ENCODE measurements around the gene COQ8A.
"Not testable (repeated sequence)": the region's sequence is repeated elsewhere in the genome, so short reads cannot be mapped to it uniquely, and the experiment has no call there.

COQ8A gene

GRCh38 chr1:226991920-226992319 is 51.8 kb downstream of the COQ8A start:
- no peak for DNase-seq (ENCODE audit: insufficient read length)
- no peak for FAIRE-seq
- TF ChIP-seq TAF1 (IDR thresholded peaks at IDR 0.05; ENCODE audit: borderline replicate concordance, low read depth, low read length): no peak
- TF ChIP-seq POLR2AphosphoS5 (IDR thresholded peaks at IDR 0.05; ENCODE audit: low read depth, low read length): no peak
- TF ChIP-seq POLR2A (IDR thresholded peaks at IDR 0.05; ENCODE audit: low read depth, low read length): no peak

- no peak for FAIRE-seq
- DNase-seq (ENCODE audit: insufficient read length): no peak
- TF ChIP-seq POLR2A (IDR thresholded peaks at IDR 0.05; ENCODE audit: low read depth, low read length): no peak
- TF ChIP-seq TAF1 (IDR thresholded peaks at IDR 0.05; ENCODE audit: borderline replicate concordance, low read depth, low read length): no peak
- no peak for TF ChIP-seq POLR2AphosphoS5 (IDR thresholded peaks at IDR 0.05; ENCODE audit: low read depth, low read length)
Measured at GRCh38 chr1:226993814-226994585, 53.9 kb downstream of the COQ8A start.

DNA sequence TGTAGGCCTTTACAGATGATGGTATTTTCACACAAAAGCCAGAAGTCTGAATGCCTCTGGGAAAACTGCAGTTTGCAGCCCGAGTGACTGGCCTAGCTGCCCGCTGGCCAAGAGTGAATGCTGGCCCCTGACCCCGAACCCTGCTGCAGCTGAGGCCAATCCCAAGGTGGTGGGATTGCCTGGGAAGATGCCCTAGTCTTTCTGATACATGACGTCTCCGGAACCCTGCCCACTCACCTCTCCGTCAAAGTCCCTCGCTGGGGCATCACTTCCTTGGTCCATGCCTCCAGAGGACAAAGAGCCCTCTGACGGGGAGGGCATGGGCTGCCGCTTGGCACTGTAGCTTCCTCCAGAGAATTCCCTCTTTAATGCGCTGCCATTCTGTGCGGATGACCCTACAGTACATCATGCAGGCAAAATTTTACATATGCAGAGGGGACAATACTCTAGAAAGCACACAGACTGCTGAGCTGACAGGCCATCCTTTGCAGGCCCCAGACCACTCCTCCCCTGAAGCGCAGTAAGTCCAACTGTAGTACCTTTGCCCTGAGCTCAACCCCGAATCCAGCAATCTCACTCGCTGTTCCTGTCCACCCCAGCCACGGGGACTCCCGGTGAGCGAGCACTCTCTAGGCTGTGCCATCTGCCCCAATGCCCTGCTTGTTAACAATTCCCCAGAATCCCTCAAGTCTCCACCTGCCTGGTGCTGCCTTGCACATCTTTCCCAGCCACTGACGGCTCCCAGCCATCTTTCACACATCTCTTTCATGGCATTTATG is 54.7 kb downstream of the COQ8A start:
- TF ChIP-seq TAF1 (IDR thresholded peaks at IDR 0.05; ENCODE audit: borderline replicate concordance, low read depth, low read length) (no peak), POLR2A (IDR thresholded peaks at IDR 0.05; ENCODE audit: low read depth, low read length) (no peak), POLR2AphosphoS5 (IDR thresholded peaks at IDR 0.05; ENCODE audit: low read depth, low read length) (no peak)
- FAIRE-seq: peak; percentile 87
- no peak for DNase-seq (ENCODE audit: insufficient read length)

DNA sequence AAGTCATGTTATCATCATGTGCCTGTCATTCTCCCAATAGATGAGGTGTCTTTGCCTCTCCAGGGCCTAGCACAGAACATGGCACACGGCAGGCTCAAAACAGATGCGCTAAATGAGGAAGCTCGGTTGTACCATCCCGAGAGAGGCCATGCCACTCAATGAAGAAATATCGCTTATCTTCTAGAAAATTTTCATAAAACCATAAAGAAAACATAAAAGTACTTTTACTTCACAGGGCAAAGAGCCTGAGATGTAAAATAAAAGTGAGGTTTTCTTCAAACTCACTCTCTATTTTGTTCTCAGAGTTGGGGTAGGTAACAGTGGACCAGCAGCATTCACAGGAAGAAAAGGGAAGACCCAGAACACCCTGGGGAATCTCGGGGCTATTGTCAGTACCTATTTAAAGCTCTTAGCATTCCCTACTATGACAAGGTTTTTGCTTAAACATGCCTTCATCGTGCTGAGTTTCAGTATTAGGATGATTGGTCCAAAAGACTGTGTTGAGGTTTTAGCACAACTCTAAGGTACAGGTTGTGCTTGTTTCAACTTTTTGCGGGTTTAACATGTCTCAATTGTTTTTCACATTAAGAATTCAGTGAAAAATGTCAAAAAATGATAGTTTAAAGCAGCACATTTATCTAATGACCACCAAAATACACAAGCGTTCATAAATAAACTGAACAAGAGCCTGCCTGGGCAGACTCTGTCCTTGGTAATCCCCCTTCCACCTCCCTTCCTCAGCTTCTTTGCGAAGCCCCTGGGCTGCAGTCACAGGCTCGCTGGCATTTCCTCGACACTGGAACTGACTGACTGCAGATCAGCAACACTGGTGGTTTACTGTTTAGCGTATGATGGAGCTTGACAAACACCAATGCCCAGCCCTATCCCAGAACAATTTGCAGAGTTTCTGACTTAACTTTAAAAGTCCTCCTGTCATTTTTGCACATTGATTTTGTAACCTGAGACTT is 55.6 kb downstream of the COQ8A start:
- no peak for FAIRE-seq
- no peak for DNase-seq (ENCODE audit: insufficient read length)
- TF ChIP-seq POLR2AphosphoS5 (IDR thresholded peaks at IDR 0.05; ENCODE audit: low read depth, low read length) (no peak), TAF1 (IDR thresholded peaks at IDR 0.05; ENCODE audit: borderline replicate concordance, low read depth, low read length) (no peak), POLR2A (IDR thresholded peaks at IDR 0.05; ENCODE audit: low read depth, low read length) (no peak)

DNA sequence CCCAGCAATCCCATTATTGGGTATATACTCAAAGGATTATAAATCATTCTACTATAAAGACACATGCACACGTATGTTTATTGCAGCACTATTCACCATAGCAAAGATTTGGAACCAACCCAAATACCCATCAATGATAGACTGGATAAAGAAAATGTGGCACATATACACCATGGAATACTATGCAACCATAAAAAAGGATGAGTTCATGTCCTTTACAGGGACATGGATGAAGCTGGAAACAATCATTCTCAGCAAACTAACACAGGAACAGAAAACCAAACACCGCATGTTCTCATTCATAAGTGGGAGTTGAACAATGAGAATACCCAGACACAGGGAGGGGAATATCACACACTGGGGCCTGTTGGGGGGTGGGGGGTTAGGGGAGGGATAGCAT is 59.5 kb downstream of the COQ8A start:
- not testable (repeated sequence) for DNase-seq (ENCODE audit: insufficient read length); FAIRE-seq

GRCh38 chr1:227002531-227003049 is 62.5 kb downstream of the COQ8A start:
- no peak for TF ChIP-seq TAF1 (IDR thresholded peaks at IDR 0.05; ENCODE audit: borderline replicate concordance, low read depth, low read length)
- no peak for TF ChIP-seq POLR2A (IDR thresholded peaks at IDR 0.05; ENCODE audit: low read depth, low read length)
- TF ChIP-seq POLR2AphosphoS5 (IDR thresholded peaks at IDR 0.05; ENCODE audit: low read depth, low read length): no peak
- DNase-seq (ENCODE audit: insufficient read length): no peak
- FAIRE-seq: no peak

DNA sequence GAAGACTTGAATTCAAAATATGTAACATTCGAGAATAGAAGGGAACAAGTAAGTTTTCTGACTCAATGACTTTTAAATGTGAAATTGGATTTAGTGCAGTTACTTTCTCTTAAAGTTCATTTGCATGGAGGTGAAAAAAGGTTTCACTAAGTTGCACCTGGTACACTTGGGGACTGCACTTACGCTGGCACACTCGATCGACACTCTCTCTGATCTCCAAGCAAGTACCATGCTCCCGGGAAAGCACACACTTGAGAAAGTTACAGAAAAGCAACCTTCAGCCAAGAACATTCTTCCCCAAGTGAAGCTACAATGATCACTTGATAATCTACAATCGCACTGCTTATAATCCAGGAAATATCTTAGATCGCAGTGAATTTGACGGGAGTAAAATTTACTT is 63.1 kb downstream of the COQ8A start:
- TF ChIP-seq POLR2A (IDR thresholded peaks at IDR 0.05; ENCODE audit: low read depth, low read length) (no peak), POLR2AphosphoS5 (IDR thresholded peaks at IDR 0.05; ENCODE audit: low read depth, low read length) (no peak), TAF1 (IDR thresholded peaks at IDR 0.05; ENCODE audit: borderline replicate concordance, low read depth, low read length) (no peak)
- DNase-seq (ENCODE audit: insufficient read length): no peak
- no peak for FAIRE-seq

- FAIRE-seq: no peak
- TF ChIP-seq TAF1 (IDR thresholded peaks at IDR 0.05; ENCODE audit: borderline replicate concordance, low read depth, low read length) (no peak), POLR2AphosphoS5 (IDR thresholded peaks at IDR 0.05; ENCODE audit: low read depth, low read length) (no peak), POLR2A (IDR thresholded peaks at IDR 0.05; ENCODE audit: low read depth, low read length) (no peak)
Measured at GRCh38 chr1:227004796-227005195, 64.7 kb downstream of the COQ8A start.

GRCh38 chr1:227006226-227006796 is 66.2 kb downstream of the COQ8A start:
- TF ChIP-seq POLR2A (IDR thresholded peaks at IDR 0.05; ENCODE audit: low read depth, low read length): no peak
- no peak for TF ChIP-seq POLR2AphosphoS5 (IDR thresholded peaks at IDR 0.05; ENCODE audit: low read depth, low read length)
- no peak for TF ChIP-seq TAF1 (IDR thresholded peaks at IDR 0.05; ENCODE audit: borderline replicate concordance, low read depth, low read length)
- FAIRE-seq (no peak), DNase-seq (ENCODE audit: insufficient read length) (no peak)

More at GRCh38 chr1:227004796-227005195, 64.7 kb downstream of the COQ8A start:
- no peak for DNase-seq (ENCODE audit: insufficient read length)

- DNase-seq (ENCODE audit: insufficient read length) (no peak), FAIRE-seq (no peak)
- no peak for TF ChIP-seq TAF1 (IDR thresholded peaks at IDR 0.05; ENCODE audit: borderline replicate concordance, low read depth, low read length)
- TF ChIP-seq POLR2AphosphoS5 (IDR thresholded peaks at IDR 0.05; ENCODE audit: low read depth, low read length): no peak
- no peak for TF ChIP-seq POLR2A (IDR thresholded peaks at IDR 0.05; ENCODE audit: low read depth, low read length)
Measured at GRCh38 chr1:227009937-227010336, 69.8 kb downstream of the COQ8A start.

GRCh38 chr1:227010645-227011044 is 70.6 kb downstream of the COQ8A start:
- DNase-seq (ENCODE audit: insufficient read length): no peak
- FAIRE-seq: no peak
- TF ChIP-seq TAF1 (IDR thresholded peaks at IDR 0.05; ENCODE audit: borderline replicate concordance, low read depth, low read length): no peak
- TF ChIP-seq POLR2A (IDR thresholded peaks at IDR 0.05; ENCODE audit: low read depth, low read length): no peak
- TF ChIP-seq POLR2AphosphoS5 (IDR thresholded peaks at IDR 0.05; ENCODE audit: low read depth, low read length): no peak
